Neutrophil (primary cell): ENCODE results near the gene PDCD1.

Experiments
- H3K27ac ChIP-seq: fragments of 200-600 bp; sonication (generic); 2 replicates; pipeline ENCODE4 v1.5.1; 2016; ENCODE audit warnings: mild to moderate bottlenecking, moderate library complexity
- H3K27me3 ChIP-seq: fragments of 200-600 bp; sonication (generic); 2 replicates; pipeline ENCODE4 v1.6.0; 2016; ENCODE audit warnings: mild to moderate bottlenecking
- H3K36me3 ChIP-seq: fragments of 200-600 bp; sonication (generic); 2 replicates; pipeline ENCODE4 v1.5.1; 2017
- H3K4me1 ChIP-seq, 2 experiments: fragments of 200-600 bp in 1 of 2; sonication (generic) in 1 of 2; 1 replicate in 1 of 2; 2 replicates in 1 of 2; pipeline versions ENCODE4 v1.5.1 to v1.6.1; 2013 to 2016; ENCODE audit warnings: low read depth in 1 of 2, low read length in 1 of 2, mild to moderate bottlenecking in 1 of 2, moderate library complexity in 1 of 2; ENCODE audit not compliant: control insufficient read depth in 1 of 2, insufficient read depth in 1 of 2
- H3K4me3 ChIP-seq, 2 experiments: fragments of 200-600 bp in 1 of 2; sonication (generic) in 1 of 2; 1 replicate in 1 of 2; 2 replicates in 1 of 2; pipeline ENCODE4 v1.5.1; 2013 to 2016; ENCODE audit warnings: low read depth in 1 of 2, low read length in 1 of 2, mild to moderate bottlenecking in 1 of 2, moderate library complexity in 1 of 2
- H3K9me3 ChIP-seq: fragments of 200-600 bp; sonication (generic); 2 replicates; pipeline ENCODE4 v1.5.1; 2016
- TF ChIP-seq, protein P1 (sequence below): fragments of 200-600 bp; sonication (generic); IDR thresholded peaks from 2 replicates; pipeline ENCODE4 v1.5.1; 2016; ENCODE audit warnings: antibody characterized with exemption

Gene PDCD1

DNA sequence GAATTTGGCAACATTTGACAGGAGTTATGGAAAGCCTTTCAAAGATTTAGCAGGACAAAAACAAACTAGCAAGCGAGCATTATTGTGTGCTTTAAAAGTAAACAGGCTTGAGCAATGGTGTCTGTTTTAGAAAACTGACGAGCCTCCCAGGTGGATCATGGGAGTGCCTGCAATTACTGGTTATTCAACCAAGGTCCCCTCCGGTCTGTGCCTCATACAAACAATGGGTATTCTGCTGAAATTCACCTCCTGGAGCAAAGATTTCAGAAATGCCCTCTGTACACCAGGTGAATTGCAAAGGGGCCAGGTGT, 33.2 kb upstream of the PDCD1 start:
- Histone ChIP-seq H3K27me3 (no peaks in the 10 kb centered on the region), H3K36me3 (no peaks in the 10 kb centered on the region), H3K9me3 (no peaks in the 10 kb centered on the region), H3K27ac (no peak overlapping the region), H3K4me3 (no peak overlapping the region), H3K4me1 (no peaks in the 10 kb centered on the region)
- TF ChIP-seq, protein P1, sequence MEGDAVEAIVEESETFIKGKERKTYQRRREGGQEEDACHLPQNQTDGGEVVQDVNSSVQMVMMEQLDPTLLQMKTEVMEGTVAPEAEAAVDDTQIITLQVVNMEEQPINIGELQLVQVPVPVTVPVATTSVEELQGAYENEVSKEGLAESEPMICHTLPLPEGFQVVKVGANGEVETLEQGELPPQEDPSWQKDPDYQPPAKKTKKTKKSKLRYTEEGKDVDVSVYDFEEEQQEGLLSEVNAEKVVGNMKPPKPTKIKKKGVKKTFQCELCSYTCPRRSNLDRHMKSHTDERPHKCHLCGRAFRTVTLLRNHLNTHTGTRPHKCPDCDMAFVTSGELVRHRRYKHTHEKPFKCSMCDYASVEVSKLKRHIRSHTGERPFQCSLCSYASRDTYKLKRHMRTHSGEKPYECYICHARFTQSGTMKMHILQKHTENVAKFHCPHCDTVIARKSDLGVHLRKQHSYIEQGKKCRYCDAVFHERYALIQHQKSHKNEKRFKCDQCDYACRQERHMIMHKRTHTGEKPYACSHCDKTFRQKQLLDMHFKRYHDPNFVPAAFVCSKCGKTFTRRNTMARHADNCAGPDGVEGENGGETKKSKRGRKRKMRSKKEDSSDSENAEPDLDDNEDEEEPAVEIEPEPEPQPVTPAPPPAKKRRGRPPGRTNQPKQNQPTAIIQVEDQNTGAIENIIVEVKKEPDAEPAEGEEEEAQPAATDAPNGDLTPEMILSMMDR, result no peak

GRCh38 chr2:241891315-241891987, 32.8 kb upstream of the PDCD1 start:
- Histone ChIP-seq H3K27me3 (no peaks in the 10 kb centered on the region), H3K36me3 (no peaks in the 10 kb centered on the region), H3K4me1 (no peaks in the 10 kb centered on the region), H3K4me3 (no peak overlapping the region), H3K27ac (no peak overlapping the region), H3K9me3 (no peaks in the 10 kb centered on the region)
- TF ChIP-seq, protein P1, result no peak

DNA sequence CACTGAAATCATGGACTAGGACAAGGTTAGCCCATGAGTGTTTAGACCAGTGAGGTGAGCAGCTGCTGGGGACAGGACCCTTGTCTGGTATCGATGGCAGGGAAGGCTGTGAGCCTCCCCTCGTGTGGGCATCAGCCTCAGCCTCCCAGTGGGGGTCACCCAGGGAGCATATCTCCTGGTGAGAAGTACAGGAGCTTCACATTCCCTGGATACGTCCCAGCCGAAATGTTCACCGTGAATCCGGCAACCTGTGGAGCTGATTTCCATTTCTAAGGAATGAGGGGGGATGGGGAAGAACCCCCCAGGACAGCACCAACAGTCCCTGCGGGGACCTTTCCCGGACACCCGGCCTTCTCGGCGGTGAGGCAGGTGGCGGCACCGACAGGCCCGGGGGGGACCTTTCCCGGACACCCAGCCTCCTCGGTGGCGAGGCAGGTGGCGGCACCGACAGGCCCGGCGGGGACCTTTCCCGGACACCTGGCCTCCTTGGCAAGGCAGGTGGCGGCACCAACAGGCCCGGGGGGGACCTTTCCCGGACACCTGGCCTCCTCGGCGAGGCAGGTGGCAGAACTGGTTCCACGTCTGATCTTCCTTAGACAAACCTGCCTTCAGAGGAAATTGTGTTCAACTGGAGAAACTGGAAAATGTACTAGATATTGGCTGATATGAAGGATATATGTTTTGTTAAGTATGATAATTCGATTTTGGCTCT, 32.0 kb upstream of the PDCD1 start:
- H3K36me3 ChIP-seq, result no peaks in the 10 kb centered on the region
- TF ChIP-seq, protein P1, result no peak
- H3K4me3 ChIP-seq, result no peak overlapping the region
- H3K4me1 ChIP-seq, result no peaks in the 10 kb centered on the region
- no peak overlapping the region for H3K27ac ChIP-seq
- H3K9me3 ChIP-seq, result no peaks in the 10 kb centered on the region
- no peaks in the 10 kb centered on the region for H3K27me3 ChIP-seq

GRCh38 chr2:241888641-241889040, 29.9 kb upstream of the PDCD1 start:
- H3K9me3 ChIP-seq, result no peaks in the 10 kb centered on the region
- no peak overlapping the region for H3K27ac ChIP-seq
- no peaks in the 10 kb centered on the region for H3K27me3 ChIP-seq
- H3K4me3 ChIP-seq, result no peak overlapping the region
- no peaks in the 10 kb centered on the region for H3K36me3 ChIP-seq
- TF ChIP-seq, protein P1, result no peak
- H3K4me1 ChIP-seq, result no peaks in the 10 kb centered on the region

DNA sequence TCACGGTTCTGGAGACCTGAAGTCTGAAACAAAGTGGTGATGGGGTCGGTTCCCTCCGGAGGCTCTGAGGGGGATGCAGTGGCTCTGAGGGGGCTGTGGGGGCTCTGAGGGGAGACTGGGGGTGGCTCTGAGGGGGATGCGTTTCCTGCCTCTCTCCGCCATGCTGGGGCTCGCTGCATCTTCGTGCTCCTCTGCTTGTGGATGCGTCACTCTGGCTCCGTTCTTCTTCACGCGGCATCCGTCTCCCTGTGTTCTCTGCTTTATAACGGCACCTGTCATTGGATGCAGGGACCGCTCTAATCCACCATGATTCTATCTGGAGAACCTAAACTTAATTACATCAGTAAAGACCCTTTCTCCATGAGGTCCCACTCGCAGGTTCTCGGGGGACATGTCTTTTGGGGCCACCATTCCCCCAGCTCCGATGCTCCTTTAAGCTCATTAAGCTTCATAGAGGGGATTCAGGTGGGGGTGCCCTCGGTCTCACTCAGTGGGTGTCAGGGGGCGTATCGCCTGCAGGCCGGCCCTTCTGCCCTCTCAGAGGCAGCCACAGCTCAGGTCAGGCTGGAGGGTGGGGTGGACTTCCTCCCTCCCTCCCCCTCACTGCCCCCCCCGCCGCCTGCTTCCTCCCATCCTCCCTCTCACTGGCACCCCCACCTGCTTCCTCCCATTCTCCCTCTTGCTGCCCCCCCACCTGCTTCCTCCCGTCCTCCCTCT, 29.3 kb upstream of the PDCD1 start:
- TF ChIP-seq, protein P1, result no peak
- Histone ChIP-seq H3K27me3 (peaks cover 2% of the 10 kb centered on the region), H3K36me3 (no peaks in the 10 kb centered on the region), H3K4me3 (no peak overlapping the region), H3K27ac (no peak overlapping the region), H3K9me3 (no peaks in the 10 kb centered on the region), H3K4me1 (no peaks in the 10 kb centered on the region)
